Measurements from ENCODE around the gene CLPSL2. TPM values are rescaled to one million over a fixed set of nuclear protein-coding genes. Genes with fewer than 3 reads are reported as not detected.

Gene CLPSL2
- total RNA-seq, 2 donors from 2014 or later: not detected

GRCh38 chr6:35752330-35752729 lies 24.1 kb upstream of the CLPSL2 start:
- Histone ChIP-seq H3K27ac (no peak overlapping the region), H3K27me3 (no peaks in the 10 kb centered on the region), H3K36me3 (no peaks in the 10 kb centered on the region), H3K4me3 (no peak overlapping the region), H3K9me3 (no peaks in the 10 kb centered on the region), H3K4me1 (no peaks in the 10 kb centered on the region)
- TF ChIP-seq, protein P1, sequence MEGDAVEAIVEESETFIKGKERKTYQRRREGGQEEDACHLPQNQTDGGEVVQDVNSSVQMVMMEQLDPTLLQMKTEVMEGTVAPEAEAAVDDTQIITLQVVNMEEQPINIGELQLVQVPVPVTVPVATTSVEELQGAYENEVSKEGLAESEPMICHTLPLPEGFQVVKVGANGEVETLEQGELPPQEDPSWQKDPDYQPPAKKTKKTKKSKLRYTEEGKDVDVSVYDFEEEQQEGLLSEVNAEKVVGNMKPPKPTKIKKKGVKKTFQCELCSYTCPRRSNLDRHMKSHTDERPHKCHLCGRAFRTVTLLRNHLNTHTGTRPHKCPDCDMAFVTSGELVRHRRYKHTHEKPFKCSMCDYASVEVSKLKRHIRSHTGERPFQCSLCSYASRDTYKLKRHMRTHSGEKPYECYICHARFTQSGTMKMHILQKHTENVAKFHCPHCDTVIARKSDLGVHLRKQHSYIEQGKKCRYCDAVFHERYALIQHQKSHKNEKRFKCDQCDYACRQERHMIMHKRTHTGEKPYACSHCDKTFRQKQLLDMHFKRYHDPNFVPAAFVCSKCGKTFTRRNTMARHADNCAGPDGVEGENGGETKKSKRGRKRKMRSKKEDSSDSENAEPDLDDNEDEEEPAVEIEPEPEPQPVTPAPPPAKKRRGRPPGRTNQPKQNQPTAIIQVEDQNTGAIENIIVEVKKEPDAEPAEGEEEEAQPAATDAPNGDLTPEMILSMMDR (IDR thresholded peaks at IDR 0.05): no peak
- no peak for DNase-seq (ENCODE audit: low spot score)

- no peaks in the 10 kb centered on the region for H3K4me1 ChIP-seq
- DNase-seq (ENCODE audit: low spot score): no peak
- no peak overlapping the region for H3K4me3 ChIP-seq
- H3K27me3 ChIP-seq: no peaks in the 10 kb centered on the region
- TF ChIP-seq, protein P1 (IDR thresholded peaks at IDR 0.05): peak in 1 of 2 donors; percentile 9
- H3K27ac ChIP-seq: no peak overlapping the region
- no peaks in the 10 kb centered on the region for H3K36me3 ChIP-seq
- no peaks in the 10 kb centered on the region for H3K9me3 ChIP-seq
Observed at GRCh38 chr6:35754452-35755277, 21.7 kb upstream of the CLPSL2 start.

DNA sequence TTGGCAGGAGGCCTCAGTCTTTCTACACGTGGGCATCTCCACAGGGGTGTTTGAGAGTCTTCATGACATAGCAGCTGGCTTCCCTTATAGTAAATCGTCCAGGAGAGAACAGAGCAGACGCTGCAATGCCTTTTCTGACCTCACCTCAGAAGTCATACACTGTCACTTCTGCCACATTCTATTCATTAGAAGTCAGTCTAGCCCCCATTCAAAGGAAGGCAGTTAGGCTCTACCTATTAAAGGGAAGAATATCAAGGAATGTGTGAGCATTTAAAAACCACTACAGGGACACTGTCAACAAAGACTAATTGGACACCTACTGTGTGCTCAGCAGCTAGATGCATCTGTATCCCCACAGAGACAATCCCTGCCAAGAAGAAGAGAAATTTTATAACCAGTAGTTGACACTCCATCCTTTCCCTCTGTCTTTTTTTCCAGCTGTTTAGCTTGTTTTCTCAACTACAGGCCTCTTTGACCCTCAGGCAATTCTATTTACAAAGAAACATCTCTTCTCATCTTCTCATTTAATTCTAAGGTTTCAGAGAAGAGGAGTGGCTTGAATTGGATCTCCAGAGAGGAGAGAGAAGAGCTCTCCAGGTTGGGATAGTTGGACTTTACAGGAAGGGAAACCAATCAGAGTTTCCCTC lies 21.0 kb upstream of the CLPSL2 start:
- Histone ChIP-seq H3K27ac (no peak overlapping the region), H3K9me3 (no peaks in the 10 kb centered on the region), H3K36me3 (no peaks in the 10 kb centered on the region), H3K4me3 (no peak overlapping the region), H3K4me1 (no peaks in the 10 kb centered on the region), H3K27me3 (no peaks in the 10 kb centered on the region)
- DNase-seq (ENCODE audit: low spot score): no peak
- TF ChIP-seq, protein P1 (IDR thresholded peaks at IDR 0.05): no peak

GRCh38 chr6:35757456-35758123 lies 18.8 kb upstream of the CLPSL2 start:
- TF ChIP-seq, protein P1 (IDR thresholded peaks at IDR 0.05): peak in 1 of 2 donors; percentile 53
- H3K27me3 ChIP-seq: no peaks in the 10 kb centered on the region
- H3K36me3 ChIP-seq: no peaks in the 10 kb centered on the region
- H3K9me3 ChIP-seq: no peaks in the 10 kb centered on the region
- H3K4me1 ChIP-seq: no peaks in the 10 kb centered on the region
- H3K4me3 ChIP-seq: no peak overlapping the region
- no peak for DNase-seq (ENCODE audit: low spot score)
- no peak overlapping the region for H3K27ac ChIP-seq

- TF ChIP-seq, protein P1 (IDR thresholded peaks at IDR 0.05): no peak
- no peaks in the 10 kb centered on the region for H3K9me3 ChIP-seq
- H3K27me3 ChIP-seq: no peaks in the 10 kb centered on the region
Observed at GRCh38 chr6:35759426-35759825, 17.0 kb upstream of the CLPSL2 start.

More at GRCh38 chr6:35759426-35759825, 17.0 kb upstream of the CLPSL2 start:
- no peak overlapping the region for H3K27ac ChIP-seq
- no peaks in the 10 kb centered on the region for H3K4me1 ChIP-seq
- no peaks in the 10 kb centered on the region for H3K36me3 ChIP-seq
- H3K4me3 ChIP-seq: no peak overlapping the region
- no peak for DNase-seq (ENCODE audit: low spot score)

Measured in right atrium auricular region (tissue), 2 donors.